Neural progenitor cell (in vitro differentiated cells): ENCODE data around the gene FMNL2. TPM values are rescaled to one million over a fixed set of nuclear protein-coding genes. Genes with fewer than 3 reads are reported as not detected.

Experiments used
- DNase-seq: peaks from one replicate; pipeline ENCODE4 v3.0.0-alpha.2; 2016; ENCODE audit warnings: low spot score
- H2AFZ ChIP-seq: fragments of 200-600 bp; sonication (generic); replicated peaks from 2 replicates; pipeline ENCODE4 v1.6.1; 2016; ENCODE audit warnings: antibody characterized with exemption
- H3F3A ChIP-seq: fragments of 200-600 bp; sonication (generic); 2 replicates; pipeline ENCODE4 v1.6.1; 2016; ENCODE audit warnings: antibody characterized with exemption, low read depth
- H3K27ac ChIP-seq: fragments of 200-600 bp; sonication (generic); 2 replicates; pipeline ENCODE4 v1.5.1; 2016; ENCODE audit warnings: mild to moderate bottlenecking
- H3K27me3 ChIP-seq: fragments of 200-600 bp; sonication (generic); 2 replicates; pipeline ENCODE4 v1.6.1; 2016; ENCODE audit warnings: mild to moderate bottlenecking, moderate library complexity
- H3K36me3 ChIP-seq: fragments of 200-600 bp; sonication (generic); 2 replicates; pipeline ENCODE4 v1.5.1; 2016
- H3K4me1 ChIP-seq: fragments of 200-600 bp; sonication (generic); 2 replicates; pipeline ENCODE4 v1.6.1; 2016; ENCODE audit warnings: mixed run types
- H3K4me2 ChIP-seq: fragments of 200-600 bp; sonication (generic); 2 replicates; pipeline ENCODE4 v1.6.1; 2016
- H3K4me3 ChIP-seq: fragments of 200-600 bp; sonication (generic); 2 replicates; pipeline ENCODE4 v1.5.1; 2016
- H3K79me2 ChIP-seq: fragments of 200-600 bp; sonication (generic); 2 replicates; pipeline ENCODE4 v1.6.1; 2016; ENCODE audit warnings: low read depth
- H3K9ac ChIP-seq: fragments of 200-600 bp; sonication (generic); 2 replicates; pipeline ENCODE4 v1.6.1; 2016
- H3K9me3 ChIP-seq: fragments of 200-600 bp; sonication (generic); 2 replicates; pipeline ENCODE4 v1.5.1; 2016; ENCODE audit warnings: low read depth
- H4K20me1 ChIP-seq: fragments of 200-600 bp; sonication (generic); 2 replicates; pipeline ENCODE4 v1.6.1; 2016; ENCODE audit warnings: low read depth
- H3K27ac Mint-ChIP-seq: 3 replicates; pipeline ENCODE4 v1.8.0; 2021; ENCODE audit warnings: mixed read lengths
- H3K27me3 Mint-ChIP-seq: 2 replicates; pipeline ENCODE4 v1.8.0; 2022; ENCODE audit warnings: low read depth, mild to moderate bottlenecking, inconsistent platforms, moderate library complexity, mixed read lengths; ENCODE audit not compliant: insufficient read depth
- H3K36me3 Mint-ChIP-seq: 3 replicates; pipeline ENCODE4 v1.8.0; 2021; ENCODE audit warnings: mixed read lengths
- H3K4me1 Mint-ChIP-seq: 3 replicates; pipeline ENCODE4 v1.8.0; 2021; ENCODE audit warnings: mixed read lengths
- H3K4me3 Mint-ChIP-seq: 3 replicates; pipeline ENCODE4 v1.8.0; 2021; ENCODE audit warnings: mild to moderate bottlenecking, moderate library complexity, mixed read lengths
- H3K9me3 Mint-ChIP-seq: 3 replicates; pipeline ENCODE4 v1.8.0; 2020; ENCODE audit warnings: mixed read lengths
- CTCF ChIP-seq: fragments of 200-600 bp; sonication (generic); IDR thresholded peaks from 2 replicates; pipeline ENCODE4 v1.5.1; 2017; ENCODE audit warnings: antibody characterized with exemption, mild to moderate bottlenecking
- EZH2 ChIP-seq: fragments of 200-600 bp; sonication (generic); IDR thresholded peaks from 2 replicates; pipeline ENCODE4 v1.6.1; 2017; ENCODE audit warnings: antibody characterized with exemption, mild to moderate bottlenecking, moderate library complexity
- EZH2phosphoT487 ChIP-seq: fragments of 200-600 bp; sonication (generic); IDR thresholded peaks from 2 replicates; pipeline ENCODE4 v1.6.1; 2017; ENCODE audit warnings: antibody characterized with exemption
- total RNA-seq: library from RNA; depleted of rRNA; stranded (reverse); fragments of >200 nt; gene quantifications from 2 replicates; pipeline ENCODE4 v1.2.3, GENCODE V29; 2015; ENCODE audit warnings: low replicate concordance

The FMNL2 gene
- total RNA-seq, 1 donor from 2014 or later = 99.7 TPM

GRCh38 chr2:152298754-152299153, 36.2 kb upstream of the FMNL2 start:
- H3K9me3 ChIP-seq = no peaks in the 10 kb centered on the region
- H3K27ac ChIP-seq = no peak overlapping the region
- Mint-ChIP-seq H3K4me1 (no peaks in the 10 kb centered on the region), H3K36me3 (no peaks in the 10 kb centered on the region), H3K27me3 (peaks cover 4% of the 10 kb centered on the region), H3K4me3 (no peak overlapping the region), H3K27ac (no peak overlapping the region), H3K9me3 (no peaks in the 10 kb centered on the region)
- H3K4me1 ChIP-seq = no peaks in the 10 kb centered on the region
- no peaks in the 10 kb centered on the region for H3K36me3 ChIP-seq
- no peak overlapping the region for H2AFZ ChIP-seq
- no peaks in the 10 kb centered on the region for H3K79me2 ChIP-seq
- no peak overlapping the region for H3K4me2 ChIP-seq
- H4K20me1 ChIP-seq = no peaks in the 10 kb centered on the region
- H3K9ac ChIP-seq = no peak overlapping the region
- no peak overlapping the region for H3K4me3 ChIP-seq
- H3F3A ChIP-seq = no peaks in the 10 kb centered on the region
- TF ChIP-seq CTCF = no peak
- TF ChIP-seq EZH2 = no peak
- TF ChIP-seq EZH2phosphoT487 = no peak
- no peaks in the 10 kb centered on the region for H3K27me3 ChIP-seq
- DNase-seq = no peak

GRCh38 chr2:152301131-152301530, 33.8 kb upstream of the FMNL2 start:
- no peak overlapping the region for H3K4me3 ChIP-seq
- H3F3A ChIP-seq = no peaks in the 10 kb centered on the region
- Mint-ChIP-seq H3K27me3 (peaks cover 2% of the 10 kb centered on the region), H3K9me3 (no peaks in the 10 kb centered on the region), H3K4me3 (no peak overlapping the region), H3K27ac (no peak overlapping the region), H3K4me1 (no peaks in the 10 kb centered on the region), H3K36me3 (no peaks in the 10 kb centered on the region)
- no peaks in the 10 kb centered on the region for H3K27me3 ChIP-seq
- no peak overlapping the region for H2AFZ ChIP-seq
- no peak for DNase-seq
- H4K20me1 ChIP-seq = no peaks in the 10 kb centered on the region
- H3K27ac ChIP-seq = no peak overlapping the region
- H3K4me1 ChIP-seq = no peaks in the 10 kb centered on the region
- H3K79me2 ChIP-seq = no peaks in the 10 kb centered on the region
- no peaks in the 10 kb centered on the region for H3K9me3 ChIP-seq
- H3K36me3 ChIP-seq = no peaks in the 10 kb centered on the region
- no peak overlapping the region for H3K9ac ChIP-seq
- TF ChIP-seq EZH2 = no peak
- no peak for TF ChIP-seq CTCF
- no peak for TF ChIP-seq EZH2phosphoT487
- no peak overlapping the region for H3K4me2 ChIP-seq

GRCh38 chr2:152303951-152304350, 31.0 kb upstream of the FMNL2 start:
- TF ChIP-seq EZH2phosphoT487 (no peak), CTCF (no peak), EZH2 (no peak)
- Histone ChIP-seq H3K9ac (no peak overlapping the region), H3K4me3 (no peak overlapping the region), H3K4me2 (no peak overlapping the region), H3K36me3 (no peaks in the 10 kb centered on the region), H2AFZ (no peak overlapping the region), H4K20me1 (no peaks in the 10 kb centered on the region), H3F3A (no peaks in the 10 kb centered on the region), H3K9me3 (no peaks in the 10 kb centered on the region), H3K4me1 (no peaks in the 10 kb centered on the region), H3K27ac (no peak overlapping the region), H3K79me2 (no peaks in the 10 kb centered on the region), H3K27me3 (no peaks in the 10 kb centered on the region)
- Mint-ChIP-seq H3K36me3 (no peaks in the 10 kb centered on the region), H3K4me3 (no peak overlapping the region), H3K27ac (no peak overlapping the region), H3K27me3 (no peaks in the 10 kb centered on the region), H3K4me1 (no peaks in the 10 kb centered on the region), H3K9me3 (no peaks in the 10 kb centered on the region)
- no peak for DNase-seq
